NCI-H1694 treated with DMSO at 0.1 percent for 48 hours (cell line): ENCODE data around the gene BCAS1.

Source experiments
- DNase-seq: peaks from one replicate; lab custom pipeline; 2025; lab: John Stamatoyannopoulos, UW

The BCAS1 gene

DNA sequence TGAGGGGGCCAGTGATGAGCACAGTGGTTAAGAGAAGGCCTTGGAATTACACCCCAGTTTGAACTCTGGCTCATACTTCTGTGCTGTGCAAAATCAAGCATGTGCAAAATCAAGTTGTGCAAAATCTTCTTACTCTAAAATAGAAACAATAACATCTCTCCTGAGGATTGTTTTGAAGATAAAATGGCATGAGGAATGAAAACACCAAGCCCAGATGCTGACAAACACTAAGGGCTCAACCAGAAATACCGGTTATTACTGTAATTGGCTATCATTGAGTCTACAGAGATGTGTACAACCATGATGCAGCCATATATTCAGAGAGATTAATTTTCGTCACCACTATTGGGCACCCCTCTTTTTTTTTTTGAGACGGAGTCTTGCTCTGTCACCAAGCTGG is 5.9 kb upstream of the BCAS1 start:
- no peak for DNase-seq

DNA sequence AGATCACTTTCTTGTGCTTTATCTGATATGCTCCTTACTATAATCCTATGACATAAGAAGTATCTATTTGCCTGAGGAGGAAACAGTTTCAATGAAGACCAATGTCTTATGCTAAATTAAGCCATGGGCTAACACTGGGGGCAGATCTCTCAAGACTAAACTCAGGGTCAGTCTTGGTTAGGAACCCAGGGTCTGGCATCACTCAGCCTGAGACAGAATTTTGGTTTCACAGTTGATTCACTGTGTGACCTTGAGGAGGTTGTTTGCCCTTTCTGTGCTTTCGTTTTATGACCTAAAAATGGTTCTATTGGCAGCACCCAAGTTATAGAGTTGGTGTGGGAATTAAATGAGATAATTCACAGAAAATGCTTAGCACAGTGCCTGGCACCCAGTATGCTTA is 4.9 kb upstream of the BCAS1 start:
- DNase-seq: no peak

DNA sequence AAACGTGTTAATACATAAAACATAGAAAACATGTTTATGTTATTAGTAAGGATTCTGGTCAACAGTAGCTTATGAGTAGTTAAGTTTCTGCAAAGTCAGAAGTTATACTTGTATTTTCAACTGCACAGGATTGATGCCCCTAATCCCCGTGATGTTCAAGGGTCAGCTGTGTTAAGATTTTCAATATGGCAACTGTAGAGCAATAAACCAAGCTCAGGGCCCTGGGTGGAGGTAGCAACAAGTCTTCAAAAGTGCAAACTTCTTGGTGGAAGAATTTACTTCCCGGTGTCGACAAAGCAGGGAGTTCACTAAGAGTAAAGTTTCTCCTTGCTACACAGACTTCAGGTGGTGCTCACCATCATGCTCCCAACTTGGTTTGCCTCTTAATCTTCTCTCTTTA is 4.1 kb upstream of the BCAS1 start:
- no peak for DNase-seq

DNA sequence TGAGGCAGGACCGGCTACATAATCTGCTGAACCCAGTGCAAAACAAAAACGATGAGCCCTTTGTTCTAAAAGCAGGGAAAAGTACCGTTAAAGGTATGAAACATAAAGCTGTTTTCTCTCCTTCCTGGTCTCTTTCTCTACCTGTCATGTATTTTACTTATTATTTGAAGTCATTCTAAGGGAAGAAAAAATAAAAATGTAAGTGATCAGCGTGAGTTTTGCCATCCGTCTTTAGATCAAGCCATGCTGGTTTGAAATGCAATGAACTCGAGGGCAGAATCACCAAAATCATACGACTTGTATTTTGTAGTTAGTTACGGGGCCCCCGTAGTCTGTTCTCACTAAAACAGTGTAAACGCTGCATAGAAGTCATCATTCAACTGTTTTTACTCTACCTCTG is 2.9 kb upstream of the BCAS1 start:
- DNase-seq: no peak

DNA sequence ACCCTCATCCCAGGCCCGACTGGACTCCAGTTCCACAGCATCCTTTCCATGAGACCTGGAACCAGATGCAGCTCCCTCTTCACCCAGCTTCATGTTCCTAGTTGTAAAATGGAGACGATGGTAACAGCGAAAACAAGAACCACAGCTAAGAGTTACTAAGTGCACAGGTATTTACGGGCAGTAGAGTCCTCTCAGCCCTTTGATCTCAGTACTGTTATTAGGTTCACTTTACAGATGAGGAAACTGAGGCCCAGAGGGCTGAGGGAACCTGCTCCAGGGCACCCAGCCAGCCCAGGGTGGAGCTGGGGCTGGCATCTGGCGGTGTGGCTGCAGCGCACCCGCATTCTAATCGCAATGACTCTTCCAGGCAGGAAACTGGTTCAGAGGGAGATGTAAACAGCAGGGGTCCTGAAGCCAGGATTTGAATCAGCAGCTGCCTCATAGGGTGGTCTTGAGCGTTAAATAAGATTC is 858 bp downstream of the BCAS1 start:
- DNase-seq: no peak

DNA sequence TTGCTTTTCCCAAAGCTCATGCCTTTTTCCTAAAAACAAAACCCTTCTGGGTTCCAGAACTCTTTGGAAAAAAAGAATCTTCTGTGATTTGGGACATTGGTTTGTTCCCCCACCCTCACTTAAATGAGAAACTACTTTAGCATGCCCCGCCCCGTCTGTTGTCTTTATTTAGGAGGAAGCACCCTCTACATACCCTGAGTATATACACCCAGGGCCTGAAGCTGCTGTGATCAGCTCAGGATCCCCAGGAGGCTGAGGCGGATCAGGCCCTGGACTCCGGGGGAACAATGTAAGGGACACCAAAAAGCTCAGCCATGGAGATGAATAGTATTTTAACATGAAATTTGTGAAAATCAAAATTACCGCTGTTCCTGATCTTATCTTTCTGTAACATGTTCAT is 1.4 kb downstream of the BCAS1 start:
- no peak for DNase-seq

DNA sequence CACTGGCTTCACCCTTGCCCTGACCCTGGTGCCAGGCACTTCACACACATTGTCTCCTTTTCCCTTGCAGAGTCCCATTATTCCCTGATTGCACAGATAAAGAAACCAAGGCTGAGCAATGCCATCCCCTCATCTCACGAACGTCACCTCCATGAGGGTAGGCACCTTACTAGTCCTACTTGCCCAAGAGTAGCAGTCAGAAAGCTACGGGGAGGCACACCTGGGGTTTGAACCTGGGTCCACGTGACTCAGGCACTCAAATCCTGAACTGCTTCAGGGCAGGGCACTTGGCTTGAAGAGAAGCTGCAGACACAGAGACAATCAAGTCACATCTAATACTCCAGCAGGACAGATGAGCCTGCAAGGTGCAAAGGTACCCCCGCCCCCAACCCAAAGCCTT is 1.9 kb downstream of the BCAS1 start:
- DNase-seq: no peak

DNA sequence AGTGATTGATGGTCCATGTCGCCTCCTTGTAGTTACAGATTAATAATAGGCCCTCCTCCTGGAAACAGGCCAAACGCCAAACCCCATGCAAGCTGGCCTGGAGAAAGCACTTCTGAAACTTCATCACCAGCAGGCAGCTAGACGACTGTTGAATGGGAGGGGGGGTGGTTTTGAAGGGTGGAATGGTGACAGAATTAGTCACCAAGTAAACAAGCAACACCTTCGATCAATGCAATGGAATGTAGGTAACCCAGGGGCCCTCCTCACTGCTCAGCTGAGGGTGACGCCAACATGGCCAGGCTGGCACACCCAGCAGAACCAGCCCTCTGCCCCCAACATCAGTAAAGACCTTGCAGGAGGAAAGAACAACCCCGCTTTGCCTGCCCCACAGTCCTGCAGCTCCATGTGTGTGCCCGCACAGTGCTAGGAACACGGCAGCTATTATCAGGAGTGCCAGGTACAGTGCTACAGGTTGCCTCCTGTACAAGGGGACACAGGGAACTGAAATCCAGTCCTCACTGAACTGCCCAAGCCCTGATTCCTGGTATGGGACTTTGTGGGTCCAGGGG is 2.7 kb downstream of the BCAS1 start:
- no peak for DNase-seq

DNA sequence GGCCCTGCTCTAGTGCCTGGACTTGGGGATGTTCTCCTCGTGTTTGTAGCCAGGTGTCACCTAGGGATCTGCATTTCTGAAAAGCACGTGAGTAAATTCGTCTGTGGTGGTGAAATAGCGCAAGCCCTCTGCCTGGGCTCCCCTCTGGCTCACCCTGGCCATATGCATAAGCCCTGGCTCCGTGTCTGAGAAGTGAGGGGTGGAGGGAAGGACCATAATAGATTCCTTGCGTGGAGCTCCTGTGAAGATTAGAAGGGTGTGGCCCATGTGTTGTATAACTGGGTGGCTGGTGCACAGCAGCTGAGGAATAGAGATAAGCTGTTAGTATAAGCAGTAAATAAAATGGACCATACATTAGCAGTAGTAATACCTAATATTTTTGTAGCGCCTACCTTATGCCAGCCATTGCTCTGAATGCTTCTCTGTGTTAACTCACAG is 4.8 kb downstream of the BCAS1 start:
- no peak for DNase-seq

DNA sequence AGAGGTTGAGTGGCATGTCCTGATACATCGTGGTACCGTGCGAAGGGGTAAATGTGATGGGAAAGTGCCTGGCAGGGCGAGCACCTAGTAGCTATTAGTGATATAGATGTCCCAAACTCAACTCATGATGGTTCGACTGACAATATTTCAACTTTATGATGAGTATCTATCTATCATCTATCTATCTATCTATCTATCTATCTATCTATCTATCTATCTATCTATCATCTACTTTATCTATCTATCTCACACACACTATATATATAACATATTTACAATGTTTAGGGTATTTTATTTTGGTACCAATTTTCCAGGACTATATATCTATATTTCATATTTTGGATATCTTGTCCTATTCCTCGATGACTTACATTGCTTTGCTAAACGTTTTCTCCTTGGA is 5.5 kb downstream of the BCAS1 start:
- no peak for DNase-seq

DNA sequence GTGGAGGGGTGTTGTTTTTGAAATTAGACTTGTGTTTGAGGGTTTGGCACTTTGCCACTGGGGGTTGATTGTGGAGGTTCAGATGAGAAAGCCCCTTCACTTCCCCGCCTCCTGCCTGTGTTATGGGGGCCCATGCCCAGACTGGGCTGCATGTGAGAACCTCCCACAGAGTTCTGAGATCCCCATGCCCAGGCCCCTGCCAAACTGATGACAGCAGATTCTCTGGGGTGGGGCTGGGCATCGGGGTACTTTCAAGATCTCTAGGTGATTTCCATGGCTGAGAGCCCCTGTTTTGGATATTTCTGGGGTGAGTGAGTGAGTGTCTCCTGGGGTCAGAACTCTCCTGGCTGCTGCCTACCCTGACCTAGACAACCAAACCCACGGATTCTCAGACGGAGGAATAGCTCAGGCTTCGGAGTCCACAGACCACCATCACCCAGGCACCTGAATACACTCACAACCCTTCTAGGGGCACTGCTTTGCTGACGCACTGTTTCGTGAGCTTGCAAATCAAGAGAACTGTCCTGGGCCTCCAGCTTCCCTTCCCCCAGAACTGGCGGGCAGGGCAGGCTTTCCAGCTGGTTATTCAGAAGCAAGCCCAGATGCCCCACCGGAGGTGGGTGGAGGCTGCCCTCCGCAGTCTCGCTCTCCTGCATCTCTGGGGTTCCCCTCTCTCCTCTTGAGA is 6.3 kb downstream of the BCAS1 start:
- no peak for DNase-seq

DNA sequence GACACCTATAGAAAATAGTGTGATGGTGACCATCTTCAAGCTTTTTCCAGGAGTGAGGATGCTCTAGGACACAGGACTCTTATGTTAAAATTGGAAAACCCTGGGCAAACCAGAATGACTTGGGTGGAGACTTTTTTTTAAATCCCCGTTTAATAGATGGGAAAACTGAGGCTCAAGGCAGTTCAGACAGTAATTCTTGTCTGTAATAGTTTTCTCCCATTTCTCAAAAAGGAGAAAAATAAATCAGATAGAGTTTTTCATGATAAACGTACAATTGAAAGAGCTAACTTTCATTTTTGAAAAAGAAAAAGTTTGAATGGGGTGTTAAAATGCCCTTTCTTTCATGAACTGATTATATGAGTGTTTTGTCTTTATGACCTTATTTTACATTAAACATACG is 6.8 kb downstream of the BCAS1 start:
- no peak for DNase-seq

DNA sequence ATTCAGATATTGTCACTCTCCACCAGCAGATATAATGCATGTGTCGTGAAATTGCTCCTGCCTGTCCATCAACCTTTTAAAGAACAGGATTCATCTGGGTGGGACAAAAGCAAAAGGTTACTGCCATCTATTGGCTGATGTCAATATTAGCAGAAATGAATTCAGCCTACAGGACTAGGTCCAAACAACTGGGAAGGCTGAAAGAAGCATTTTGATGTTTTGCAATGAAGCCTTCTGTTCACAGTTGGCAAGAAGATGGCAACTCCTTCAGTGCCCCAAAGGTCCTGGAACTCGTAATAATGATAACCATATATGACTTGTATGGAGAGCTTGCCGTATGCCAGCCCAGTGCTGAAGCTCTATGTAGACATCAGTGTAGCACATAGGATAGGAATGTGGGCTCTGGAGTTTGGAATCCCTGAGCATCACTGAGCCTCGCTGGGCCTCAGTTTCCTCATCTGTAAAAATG is 7.5 kb downstream of the BCAS1 start:
- peak; percentile 60 for DNase-seq

DNA sequence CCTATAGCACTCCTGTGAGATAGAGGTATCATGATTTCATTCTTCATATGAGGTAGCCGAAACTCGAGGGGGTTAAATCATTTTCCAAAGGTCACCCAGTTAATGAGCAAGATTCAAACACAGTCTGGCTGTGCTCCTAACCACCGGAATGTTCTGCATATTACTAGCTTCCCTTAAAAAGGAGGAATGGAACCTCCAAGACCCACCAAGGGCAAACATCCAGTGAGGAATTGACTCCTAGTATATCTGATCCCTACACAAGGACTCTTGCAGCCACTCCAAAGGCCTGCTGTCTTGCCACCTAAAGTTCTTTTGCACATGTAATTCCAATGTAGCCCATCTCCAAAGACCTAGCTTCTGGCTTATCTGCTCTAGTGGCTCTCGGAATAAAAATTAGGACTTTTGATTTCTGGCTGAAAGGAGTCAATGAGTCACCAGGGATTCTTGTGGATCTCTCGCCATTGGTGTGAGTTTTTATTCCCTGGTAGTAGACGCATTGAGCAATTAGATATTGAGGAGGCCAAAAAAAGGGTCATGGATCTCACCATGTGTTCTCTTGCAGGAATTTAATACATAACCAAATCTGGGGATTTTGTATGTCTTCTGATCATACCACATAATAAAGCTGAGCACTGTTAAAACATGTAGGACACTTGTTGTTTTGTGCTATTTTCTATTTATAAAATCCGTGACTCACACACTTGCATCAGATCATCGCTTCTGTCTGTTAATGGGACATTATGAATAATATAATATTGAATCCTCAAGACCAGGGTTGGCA is 9.1 kb downstream of the BCAS1 start:
- DNase-seq: no peak

DNA sequence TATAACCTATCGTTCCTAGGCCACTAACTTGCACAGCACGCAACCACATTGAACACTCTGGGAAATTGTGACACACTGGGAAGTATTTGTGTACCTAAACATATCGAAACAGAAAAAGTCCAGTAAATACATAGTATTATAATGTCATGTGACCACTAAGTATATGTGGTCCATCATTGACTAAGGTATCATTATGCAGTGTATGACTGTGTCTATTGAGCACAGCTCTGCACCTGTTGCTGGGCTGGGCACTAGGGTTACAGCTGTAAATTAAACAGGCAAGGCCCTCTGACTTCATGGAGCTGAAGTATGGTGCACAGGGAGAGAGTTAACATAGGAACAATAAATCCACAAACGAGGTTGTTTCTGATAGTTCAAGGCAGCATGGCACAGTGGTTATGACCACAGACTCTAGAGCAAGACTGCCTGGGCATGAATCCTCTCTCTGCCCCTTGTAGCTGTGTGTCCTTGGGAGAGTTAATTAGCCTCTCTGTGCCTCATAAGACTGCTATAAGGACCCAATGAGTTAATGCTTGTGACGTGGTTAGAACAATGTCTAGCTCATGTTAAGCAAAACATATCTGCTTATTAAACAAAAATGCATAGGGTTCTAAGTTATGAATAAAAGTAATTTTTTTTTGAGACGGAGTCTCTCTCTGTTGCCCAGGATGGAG is 10.6 kb downstream of the BCAS1 start:
- DNase-seq: no peak

DNA sequence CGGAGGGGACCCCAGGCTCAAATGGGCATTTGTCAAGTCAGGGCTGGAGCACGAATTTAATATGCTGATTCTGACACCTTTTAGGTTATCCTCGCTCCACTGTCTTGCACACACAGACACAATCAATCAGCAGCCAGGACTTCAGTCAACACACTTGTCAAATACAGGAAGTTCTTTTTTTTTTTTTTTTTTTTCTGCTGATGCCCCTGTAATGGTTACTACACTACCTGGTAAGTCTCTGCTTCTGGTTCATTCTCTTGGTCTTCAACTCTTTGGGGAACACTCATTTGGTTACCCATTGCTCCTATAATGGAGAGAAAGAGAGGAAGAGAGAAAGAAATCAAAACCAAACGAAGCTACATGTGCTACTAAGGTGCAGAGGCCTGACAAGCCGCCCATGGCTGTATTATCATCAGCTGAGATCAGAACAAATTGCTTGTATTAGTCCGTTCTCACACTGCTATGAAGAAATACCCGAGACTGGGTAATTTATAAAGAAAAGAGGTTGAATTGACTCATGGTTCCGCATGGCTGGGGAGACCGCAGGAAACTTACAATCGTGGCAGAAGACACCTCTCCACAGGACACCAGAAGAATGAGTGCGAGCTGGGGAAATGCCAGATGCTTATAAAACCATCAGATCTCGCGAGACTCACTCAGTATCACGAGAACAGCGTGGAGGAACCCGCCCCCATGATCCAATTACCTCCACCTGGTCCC is 11.8 kb downstream of the BCAS1 start:
- no peak for DNase-seq

DNA sequence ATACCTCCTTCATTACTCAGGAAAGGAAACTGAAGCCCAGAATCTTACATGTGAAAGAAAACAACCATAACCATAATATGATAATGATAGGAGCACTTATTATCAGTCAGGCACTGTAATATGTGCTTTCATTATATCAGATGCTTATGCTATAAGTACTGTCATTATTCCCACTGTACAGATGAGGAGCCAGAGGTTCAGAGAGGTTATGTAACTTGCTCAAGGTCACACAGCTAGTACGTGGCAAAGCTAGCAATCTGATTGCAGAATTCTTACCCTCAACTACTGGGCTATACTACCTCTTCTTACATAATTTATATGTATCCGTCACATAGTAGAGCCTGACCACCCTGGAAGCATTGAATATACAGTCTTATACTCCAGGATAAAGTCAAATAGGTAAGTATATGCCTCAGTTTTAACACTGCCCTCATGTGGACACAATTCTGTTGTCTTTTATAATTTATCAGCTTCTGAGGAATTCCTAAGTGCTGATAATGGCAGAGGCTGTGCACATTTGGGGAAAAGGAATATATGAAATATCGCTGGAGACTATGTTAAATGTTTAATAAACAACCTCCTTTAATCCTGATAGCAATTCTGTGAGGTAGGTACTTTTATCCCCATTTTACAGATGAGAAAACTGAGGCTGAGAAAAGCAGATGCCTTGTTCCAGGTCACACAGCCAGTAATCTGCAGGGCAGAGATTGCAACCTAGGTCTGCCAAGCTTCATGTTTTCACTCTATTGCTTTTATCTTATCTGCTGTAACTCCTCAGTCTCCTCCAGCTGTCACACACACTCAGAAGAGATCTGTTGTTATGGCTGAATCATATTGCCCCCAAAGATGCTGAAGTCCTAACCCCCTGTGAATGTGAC is 13.4 kb downstream of the BCAS1 start:
- DNase-seq: no peak

DNA sequence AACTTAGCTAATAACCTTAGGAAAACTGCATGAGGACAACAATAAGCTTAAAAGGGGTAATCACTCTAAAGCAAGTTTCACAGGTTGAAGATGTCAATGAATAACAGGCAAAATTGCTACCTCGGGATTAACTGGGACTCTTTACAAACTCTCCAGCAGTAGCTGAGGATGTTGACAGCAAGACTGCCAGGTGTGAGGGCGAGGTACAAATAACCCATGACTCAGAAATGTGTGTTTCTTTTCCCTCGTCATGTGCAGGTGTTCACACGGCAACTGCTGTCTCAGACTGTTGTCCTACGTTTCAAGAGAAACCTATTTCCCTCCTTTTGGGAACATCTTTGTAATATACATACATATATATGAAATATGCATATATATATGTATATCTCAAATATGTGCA is 15.9 kb downstream of the BCAS1 start:
- no peak for DNase-seq

DNA sequence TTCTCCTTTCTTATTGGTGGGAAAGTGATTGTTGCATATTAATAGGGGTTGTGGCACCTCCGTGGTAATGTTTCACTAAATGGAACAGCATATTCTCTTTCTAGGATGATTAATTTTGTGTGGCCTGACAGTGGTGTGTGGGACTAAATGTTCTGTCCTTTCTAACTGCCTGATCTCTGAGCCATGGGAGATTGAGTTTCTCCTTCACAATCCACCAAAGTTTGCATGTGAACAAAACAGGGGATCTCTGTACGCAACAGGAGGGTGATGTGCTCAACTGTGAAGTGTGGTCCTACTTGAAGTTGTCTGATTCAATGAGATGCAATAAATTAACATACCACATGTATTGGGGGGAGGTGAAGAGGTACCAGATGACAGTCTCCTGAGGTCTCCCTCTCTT is 19.3 kb downstream of the BCAS1 start:
- no peak for DNase-seq

DNA sequence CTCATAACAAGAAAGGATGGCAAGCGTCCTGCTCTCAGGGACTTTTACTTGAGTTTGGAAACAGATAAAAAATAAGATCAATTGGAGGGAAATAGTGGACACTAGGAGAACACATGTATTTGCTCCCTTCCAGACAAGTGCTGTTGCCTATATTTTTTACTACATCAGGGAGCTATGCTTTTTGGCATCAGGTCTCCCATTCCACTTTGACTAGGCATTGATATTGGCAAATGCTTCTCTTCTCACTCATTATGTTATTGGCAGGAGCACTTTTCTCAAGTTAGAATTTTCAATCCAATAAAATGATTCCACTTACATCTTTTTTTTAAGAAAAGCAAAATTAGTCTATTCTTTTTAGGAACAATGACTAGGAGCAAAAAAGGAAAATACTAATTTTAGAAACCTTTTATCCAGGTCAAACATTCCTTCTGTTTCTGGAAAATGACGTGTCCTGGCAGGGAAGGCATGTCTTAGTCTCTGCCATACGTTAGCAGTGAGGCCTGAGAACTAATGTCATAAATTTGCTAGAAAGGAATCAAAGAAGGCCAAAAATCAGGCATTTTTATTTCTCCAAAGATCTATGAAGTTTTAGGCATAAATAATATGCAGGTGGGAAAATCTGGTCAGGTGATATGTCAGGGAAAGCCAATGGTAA is 21.4 kb downstream of the BCAS1 start:
- DNase-seq: no peak
